ENCODE results near the gene ATG101.
A peak's percentile ranks its signal among the peaks of the same experiment; 100 is the strongest.
"Not testable (repeated sequence)": the region's sequence is repeated elsewhere in the genome, so short reads cannot be mapped to it uniquely, and the experiment has no call there.

The ATG101 gene

DNA sequence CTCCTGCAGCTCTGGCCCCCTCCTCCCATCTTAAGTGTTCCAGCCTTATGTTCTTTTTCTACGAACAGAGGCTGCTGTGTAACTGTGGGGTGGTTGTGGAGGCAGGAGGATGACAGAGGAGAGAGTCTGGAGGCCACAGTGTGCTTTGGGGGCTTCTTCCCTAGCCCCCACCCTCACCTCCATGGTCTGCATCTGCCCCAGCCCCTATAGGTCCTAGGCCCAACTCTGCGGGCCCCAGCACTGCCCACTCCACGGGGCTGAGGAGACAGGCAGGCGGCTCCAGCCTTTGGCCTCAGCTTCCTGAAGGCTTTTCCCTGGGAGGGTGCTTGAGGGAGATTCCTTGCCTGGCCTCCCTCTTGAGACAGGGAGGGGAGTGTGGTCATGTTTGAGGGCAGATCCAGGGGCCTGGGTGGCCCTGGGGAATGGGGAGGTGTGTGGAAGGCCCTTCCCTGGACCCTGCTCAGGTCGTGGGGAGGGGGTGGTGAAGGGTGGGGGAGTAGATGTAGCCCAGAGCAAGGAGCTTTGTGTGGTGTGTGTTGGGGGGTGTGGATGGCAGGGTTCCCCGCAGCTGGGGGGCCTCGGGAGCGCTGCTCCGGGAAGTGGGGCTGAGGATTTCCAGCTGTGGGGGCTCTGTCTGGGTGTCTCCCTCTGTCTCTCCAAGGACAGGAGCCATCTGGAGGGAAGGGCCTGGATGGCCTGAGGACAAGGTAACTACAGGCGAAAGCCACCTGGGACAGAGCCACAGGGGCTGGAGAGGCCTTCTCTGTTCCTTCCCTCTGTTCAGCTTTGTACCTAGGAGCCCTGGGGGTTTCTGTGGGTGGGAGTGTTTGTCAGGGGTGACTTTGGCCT lies 10.8 kb downstream of the ATG101 start:
- no peak for DNase-seq

DNA sequence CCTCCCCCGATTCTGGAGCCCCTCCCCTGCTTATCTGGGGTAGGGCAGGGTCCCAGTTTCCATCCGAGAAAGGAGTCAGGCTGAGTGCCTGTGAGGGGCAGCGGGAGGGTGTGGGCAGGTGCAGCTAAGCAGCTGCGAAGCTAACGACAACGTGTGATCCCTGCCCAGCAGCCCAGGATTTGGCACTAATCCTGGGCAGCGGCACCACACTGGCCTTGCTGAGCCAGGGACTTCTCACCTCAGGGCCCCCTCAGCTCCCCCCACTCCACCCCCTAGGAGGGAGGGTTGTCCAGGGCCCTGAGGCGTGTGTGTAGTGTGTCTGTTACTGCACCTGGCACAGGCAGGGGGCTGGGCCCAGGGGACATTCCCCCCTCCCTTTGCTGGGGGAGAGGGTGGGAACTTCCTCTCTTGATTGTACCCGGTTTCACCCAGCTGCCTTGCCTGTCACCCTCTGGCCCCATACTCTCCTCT lies 11.5 kb downstream of the ATG101 start:
- no peak for DNase-seq

DNA sequence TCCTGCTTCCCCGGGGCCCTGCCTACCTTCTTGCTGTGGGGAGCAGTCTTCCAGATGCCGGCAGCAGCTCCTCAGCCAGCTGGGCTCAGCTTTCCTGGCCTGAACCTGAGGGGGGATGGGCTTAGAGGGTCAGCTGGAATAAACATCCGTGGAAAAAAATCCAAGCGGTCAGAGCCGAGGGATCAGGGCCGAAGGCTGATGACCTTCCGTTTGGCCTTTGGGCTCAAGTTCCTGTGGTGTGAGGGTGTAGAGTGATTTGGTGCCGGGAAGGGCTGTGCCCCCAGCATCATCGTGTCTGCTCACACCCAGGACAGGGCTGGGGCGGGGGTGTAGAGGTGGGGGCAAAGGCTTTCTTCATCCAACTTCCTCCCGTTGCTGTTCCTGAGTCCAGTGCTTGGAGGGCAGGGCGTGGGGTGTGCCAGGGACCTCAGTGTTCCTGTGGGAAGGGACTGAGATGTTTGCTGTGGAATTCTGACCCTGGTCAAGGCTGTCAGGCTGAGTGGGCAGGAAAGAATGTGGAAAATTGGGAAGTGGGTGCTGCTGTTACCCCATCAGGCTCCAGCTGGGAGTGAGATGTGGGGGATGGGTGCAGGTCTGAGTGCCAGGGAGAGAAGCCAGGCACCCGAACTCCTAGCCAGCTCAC lies 12.4 kb downstream of the ATG101 start:
- no peak for DNase-seq

DNA sequence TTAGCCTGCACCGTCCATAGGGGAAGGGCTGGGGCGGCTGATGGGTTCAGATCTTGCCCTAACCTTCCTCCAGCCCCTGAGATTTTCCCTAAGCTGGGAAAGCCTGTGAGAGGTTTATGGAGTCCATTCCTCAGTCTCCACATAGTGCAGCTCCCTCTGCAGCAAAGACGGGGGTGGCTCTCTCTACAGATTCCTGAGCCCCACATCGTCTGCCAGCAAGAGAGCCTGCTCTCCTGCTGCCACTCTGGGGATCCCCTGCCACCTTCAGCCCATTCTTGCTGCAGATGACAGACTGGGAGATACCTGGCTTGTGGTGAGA lies 12.8 kb downstream of the ATG101 start:
- DNase-seq: no peak

DNA sequence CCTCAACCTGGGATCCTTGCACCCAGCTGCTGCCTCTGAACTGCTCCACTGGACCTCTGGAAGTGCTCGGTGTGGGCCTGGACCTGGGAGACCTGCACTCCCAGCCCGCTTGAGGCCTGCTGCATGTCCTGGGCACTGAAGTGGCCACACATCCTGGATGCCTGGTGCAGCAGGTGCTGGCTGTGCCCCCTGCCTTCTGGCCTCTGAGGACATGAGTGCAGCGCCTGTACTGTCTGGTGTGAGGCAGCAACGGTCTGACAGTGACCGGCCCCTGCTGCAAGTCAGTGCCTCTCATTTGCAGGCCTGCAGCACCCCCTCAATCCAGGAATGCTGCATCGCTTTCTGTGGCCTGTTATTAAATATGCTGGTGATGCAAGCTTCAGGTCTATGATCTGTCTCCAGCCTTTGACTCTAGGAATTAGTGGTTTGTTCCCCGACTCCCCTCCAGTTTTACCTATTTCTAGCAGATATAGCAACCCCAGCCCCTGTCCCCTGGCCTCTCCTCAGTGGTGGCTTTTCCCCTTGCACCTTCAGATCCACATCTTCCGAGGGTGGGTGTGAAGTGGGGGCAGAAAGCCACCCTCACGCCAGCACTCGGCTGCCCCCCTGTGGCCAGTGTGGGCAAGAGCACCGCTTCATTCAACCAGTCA lies 13.3 kb downstream of the ATG101 start:
- peak; percentile 64 to 65 for DNase-seq

DNA sequence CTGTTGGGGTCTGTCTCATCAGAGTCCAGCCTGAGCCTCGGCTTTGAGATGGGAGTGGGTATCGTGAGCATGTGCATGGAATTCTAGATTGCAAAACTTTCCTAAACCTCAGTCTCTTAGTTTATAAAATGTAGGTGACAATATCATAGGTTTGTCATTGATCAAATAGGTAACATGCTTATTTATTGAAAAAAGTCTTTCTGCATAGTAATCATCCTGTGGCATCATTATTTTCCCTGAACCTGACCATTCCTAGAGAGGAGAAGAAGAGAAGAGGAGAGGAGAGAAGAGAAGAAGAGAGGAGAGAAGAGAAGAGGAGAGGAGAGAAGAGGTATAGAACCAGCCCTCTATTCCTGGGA lies 13.8 kb downstream of the ATG101 start:
- DNase-seq: no peak

DNA sequence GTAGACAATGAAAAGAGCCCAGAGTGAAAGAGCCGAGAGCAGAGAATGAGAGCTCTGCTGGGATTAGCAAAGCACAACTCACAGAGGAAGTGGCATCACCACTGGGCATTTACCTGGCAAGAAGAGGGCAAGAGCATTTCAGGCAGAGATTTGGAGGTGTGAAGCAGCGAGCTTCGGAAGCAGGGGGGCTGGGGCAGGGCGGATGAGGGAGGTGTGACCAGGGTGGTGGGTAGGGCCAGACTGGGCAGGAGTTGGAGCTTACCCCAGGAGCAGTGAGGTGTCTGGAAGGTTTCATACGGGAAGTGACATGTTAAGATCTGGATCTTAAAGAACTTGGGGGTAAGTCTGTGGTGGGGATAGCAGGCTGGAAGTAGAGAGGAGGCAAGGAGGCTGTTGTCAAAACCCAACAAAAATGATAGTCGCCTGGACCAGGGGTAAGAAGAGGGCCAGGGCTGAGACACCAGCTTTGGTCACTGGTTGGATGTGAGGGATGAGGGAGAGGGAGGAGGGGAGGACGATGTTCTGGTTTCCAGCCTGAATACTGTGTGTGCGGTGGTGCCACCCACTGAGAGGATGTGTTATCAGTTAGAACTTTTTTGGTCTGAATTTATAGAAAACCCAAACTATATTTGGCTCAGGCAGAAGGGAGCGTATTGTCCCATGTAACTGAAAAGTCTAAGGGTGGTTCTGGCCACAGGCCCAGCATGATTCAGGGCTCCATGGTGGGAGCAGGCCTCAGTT lies 14.9 kb downstream of the ATG101 start:
- DNase-seq: no peak

DNA sequence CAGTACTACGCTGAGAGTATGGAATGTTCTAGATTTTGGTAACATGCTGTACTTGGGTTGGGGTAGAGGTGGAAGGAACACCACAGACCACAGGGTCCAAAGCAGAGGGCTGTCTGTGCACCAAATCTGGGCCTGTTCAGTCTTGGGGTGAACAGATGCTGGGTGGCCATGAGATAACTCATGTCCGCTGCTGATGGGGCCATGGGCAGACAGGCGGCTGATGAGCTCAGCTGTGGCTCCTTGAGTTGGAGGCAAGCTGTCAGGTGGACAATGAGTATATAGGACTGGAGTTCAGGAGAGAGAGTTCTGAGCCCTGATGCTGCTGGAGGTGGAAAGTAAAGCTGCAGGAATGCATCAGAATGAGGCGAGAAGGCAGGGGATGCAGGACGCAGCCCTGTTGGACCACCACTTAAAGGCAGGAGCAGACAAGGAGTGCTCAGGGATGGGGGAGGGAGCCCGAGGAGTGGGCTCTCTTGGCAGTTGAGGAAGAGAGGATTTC lies 16.0 kb downstream of the ATG101 start:
- DNase-seq: no peak

DNA sequence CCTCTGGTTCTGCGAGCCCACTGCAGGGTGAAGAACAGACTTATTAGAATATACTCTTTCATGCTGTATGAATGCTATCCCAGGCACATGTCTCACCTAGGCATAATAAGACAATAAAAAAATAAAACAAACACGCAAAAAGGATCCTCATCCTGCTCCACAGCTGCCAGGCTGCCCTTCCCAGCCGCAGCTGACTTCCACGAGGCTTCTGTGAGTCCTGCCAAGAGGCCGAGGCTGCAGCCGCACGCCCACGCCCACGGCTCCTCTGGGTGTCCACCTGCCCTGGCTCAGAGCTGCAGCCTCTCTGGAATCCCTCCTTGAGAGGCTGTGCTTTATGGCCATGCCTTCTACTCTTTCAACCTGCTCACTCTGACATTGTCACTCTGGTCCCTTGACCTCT lies 16.6 kb downstream of the ATG101 start:
- no peak for DNase-seq

DNA sequence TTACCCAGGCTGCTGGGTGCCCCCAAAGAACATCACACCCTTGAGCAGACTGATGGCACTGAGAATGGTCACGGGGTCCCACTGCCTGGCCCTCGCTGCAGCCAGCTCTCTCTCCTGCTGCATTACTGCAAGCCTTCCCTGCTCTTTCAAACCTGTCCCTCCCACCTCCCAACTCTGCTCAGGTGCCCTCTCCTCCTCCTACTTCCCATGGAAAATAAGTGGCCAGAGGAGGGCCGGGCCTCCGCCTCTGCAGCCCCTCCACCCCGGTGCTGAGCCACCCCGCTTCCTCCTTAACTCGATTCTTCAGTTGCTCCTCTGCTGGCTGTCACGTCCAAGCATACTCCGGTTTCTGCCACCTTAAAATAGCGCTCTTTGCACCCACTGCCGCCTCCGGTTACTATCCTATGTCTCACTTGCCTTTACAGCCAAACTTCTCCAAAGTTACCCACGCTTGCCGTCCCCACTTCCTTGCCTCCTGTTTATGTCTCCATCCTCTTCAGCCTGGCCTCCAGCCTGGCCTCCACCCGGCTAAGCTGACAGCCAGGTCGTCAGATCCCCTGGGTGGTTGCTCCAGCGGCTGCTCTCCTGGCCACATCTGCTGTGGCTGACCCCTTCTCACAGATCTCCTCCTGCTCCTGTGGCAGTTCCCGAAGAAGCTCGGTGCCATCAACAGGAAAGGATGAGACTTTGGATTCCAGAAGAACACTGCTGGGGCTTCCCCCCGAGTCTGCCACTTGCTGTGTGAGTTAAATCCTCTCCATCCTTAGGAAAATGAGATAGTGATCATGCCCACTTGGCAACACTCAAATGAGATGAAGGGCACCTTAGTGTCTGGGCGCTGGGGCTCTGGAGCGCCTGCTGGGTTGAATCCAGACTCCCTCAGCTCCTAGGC lies 17.4 kb downstream of the ATG101 start:
- DNase-seq: no peak

DNA sequence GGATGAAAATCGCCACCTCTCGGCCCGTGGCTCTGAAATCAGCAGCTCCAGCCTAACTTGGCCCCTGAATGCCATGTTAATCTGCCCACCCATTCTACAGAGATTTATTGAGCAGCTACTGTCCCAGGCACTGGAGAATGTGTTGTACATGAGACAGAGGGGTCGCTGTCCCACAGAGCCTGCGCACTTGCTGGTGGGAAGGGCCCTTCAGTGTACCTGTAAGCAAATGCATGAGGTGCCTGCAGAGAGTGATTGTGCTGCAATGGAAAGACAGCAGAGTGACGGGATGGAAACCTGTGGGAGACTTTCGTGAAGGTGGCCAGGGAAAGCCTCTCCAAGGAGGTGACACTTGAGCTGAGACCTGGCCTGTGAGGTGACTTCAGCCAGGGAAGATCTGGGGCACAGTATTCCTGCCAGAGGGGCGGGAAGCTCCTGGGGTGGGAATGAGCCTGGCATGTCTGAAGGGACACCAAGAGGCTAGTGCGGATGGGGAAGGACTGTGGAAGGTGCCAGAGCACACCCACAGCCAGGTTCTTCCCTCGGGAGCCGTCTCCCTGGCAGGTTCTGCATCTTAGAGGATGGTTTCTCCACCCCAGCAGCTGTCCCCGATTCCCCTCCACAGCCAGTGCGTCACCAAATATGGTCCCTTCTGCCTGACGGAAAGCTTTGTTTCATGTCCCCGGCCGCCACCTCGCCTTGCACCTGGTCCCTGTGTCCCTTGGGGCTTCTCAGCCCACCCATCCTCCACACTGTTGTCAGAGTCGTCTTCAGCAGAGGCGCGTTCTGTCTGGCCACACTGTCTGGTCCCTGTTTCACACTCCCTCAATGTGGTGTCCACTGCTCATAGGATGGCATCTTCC lies 18.4 kb downstream of the ATG101 start:
- no peak for DNase-seq

DNA sequence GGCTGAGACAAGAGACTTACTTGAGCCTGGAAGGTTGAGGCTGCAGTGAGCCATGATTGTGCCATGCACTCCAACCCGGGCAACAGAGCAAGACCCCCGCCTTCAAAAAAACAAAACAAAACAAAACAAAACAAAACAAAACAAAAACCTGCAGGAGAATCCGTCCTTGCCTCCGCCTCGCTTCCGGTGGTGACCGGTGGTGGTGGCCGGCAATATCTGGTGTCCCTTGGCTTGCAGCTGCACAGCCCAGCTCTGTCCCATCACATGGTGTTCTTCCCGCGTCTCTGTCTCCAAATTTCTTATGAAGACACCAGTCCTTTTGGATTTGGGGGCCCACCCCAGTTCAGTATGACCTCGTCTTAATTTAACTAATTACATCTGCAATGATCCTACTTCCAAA lies 19.7 kb downstream of the ATG101 start:
- no peak for DNase-seq

DNA sequence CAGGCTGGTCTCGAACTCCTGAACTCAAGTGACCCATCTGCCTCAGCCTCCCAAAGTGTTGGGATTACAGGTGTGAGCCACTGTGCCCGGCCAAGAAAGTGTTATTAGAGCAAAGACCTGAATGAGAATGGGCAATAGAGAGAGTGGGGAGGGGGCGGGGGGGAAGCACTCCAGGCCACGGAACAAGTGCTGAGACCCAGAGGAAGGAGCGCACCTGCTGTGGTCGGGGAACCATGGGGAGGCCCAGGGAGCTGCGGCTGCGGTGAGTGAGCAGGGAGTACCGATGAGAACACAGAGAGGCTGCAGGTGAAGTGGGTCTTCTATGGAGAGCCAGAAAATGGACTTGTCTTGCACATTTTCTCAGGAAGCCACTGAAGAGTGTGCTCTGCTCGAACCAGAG lies 20.5 kb downstream of the ATG101 start:
- no peak for DNase-seq

DNA sequence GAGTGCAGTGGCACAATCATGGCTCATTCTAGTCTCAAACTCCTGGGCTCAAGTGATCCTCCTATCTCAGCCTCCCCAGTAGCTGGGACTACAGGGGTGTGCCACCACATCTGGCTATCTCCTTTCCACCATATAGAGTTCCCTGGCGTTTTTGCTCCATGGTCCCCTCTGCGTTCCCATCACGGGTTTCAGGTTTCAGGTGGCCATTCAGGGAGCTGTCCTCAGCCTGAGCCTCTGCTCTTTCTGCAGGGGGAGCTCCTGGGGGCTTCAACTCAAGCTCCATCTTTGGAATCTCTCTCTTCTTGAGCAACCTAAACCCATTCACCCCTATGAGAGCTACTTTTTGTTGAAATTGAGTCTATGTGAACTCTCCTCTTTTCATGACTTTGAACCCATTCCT lies 21.3 kb downstream of the ATG101 start:
- DNase-seq: no peak

DNA sequence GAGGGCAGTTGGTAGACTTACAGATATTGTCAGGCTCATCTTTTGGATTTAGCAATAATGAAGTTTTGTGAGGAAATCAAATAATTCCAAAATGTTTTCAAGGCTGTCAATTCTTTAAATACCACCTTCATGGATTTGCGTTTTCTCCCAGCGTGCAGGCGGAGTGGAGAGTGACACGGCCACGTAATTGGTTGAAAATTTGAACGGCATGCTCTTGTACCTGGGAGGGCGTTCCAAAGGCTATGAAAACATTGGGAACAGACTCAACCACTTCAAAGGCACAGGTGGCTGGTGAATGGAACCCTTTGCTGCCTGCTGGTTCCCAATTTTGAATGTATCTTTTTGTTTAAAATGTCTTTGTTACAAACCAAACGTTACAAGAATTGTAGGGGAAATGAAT lies 22.1 kb downstream of the ATG101 start:
- no peak for DNase-seq

DNA sequence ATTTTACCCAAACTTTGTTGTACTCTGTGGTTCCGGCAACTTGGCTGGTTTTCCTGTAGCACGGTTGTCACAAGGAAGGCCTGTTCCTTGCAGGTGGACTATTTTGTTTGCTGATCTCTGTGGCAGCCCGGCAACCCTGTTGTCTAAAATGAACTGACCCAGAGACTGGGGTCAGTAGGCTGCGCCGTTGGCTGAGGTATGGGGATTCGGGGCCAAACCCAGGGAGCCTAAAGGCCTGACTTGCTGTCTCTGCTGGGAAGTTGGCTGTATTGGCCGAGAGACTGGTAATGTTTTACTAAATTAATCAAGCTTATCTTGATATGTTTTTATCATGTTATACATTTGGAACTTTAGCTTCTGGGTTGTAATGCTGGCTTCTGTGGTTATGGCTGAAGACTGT lies 23.6 kb downstream of the ATG101 start:
- no peak for DNase-seq

DNA sequence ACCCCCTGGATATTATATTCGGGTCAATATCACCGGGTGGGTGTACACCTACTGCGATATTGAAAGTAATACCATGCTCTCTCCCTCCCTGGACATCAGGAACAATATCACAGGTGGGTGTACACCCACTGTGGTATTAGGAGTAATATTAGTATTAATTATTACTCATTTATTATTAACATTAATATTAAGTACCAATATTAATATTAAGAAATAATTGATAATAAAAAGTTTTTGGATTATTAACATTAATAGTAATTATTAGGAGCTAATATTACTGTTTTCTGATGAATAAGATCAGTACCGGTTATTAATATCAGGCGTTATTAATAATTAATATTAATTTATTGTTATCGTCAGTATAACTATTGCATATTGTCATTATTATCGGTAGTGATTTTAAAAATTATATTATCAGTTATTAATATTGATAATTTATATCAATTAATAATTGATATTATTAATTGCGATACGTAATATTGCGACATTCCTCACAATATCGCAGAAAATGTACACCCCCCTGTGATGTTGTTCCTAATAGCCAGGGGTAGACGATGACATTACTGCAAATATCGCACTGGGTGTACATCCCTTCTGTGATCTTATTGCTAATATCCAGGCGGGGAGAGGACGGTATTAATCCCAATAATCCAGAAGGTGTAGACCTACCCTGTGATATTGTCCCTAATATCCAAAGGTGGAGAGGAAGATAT lies 26.7 kb downstream of the ATG101 start:
- no peak for DNase-seq

DNA sequence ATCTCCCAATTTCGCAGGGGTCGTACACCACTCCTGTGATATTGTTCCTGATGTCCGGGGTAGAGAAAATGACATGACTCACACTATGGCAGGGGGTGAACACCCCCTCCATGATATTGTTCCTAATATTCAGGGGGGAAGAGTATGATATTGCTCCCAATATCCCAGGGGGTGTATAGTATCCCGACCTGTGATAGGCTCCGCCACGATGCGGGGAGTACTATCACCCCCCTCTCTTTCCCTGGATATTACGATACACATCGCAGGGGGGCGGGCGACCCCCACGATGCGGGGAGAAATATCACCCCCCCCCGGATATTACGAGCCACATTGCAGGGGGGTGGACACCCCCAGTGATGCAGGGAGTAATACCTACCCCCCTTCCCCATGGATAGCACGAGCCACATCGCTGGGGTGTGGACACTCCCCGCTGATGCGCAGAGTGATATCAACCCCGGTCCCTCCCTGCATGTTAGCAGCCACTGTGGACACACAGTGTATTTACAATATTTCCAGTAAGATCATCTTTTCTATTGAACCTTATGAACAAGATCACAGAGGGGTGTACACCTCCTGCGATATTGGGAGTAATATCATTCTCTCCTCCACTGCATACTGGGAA lies 27.4 kb downstream of the ATG101 start:
- DNase-seq: no peak

DNA sequence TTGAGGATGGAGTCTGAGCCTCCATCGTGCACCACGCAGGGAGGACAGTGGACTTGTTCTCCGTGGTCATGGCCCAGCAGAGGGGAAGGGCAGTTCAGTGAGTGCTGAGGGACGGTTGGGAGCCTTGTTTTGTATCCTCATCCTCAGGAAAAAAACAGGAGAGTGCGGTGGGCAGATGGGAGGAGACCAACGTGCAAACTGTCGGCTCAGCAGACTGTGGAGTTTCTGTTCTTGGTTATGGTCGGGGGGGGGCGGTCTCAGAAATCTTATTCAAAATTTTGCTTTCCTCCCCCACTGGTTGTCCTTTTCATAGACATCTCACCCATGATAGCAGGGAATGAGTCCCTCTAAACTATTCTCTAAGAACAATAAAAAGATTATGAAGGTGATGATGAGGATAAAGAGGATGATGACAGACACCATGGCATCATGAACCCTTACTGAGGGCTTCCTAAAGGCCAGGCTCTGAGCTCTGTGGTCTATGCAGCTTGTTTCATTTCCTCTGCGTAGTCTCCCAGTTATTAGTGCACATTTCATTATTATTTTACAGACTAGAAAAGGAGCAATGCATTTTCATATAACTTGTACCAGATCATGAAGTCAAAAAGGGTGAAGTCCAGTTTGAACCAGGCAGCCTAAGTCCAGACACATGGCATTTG lies 34.8 kb downstream of the ATG101 start:
- DNase-seq: not testable (repeated sequence)

All from stimulated activated CD4-positive, alpha-beta T cell treated with anti-CD3 and anti-CD28 coated beads, Interleukin-4, amount 100 ng/mL, for 4 hours (primary cell).